Progenitor cell of endocrine pancreas (in vitro differentiated cells): ENCODE measurements around the gene RDH14. TPM values are rescaled to one million over a fixed set of nuclear protein-coding genes. Genes with fewer than 3 reads are reported as not detected.

Experiments used
- DNase-seq: peaks from one replicate; pipeline ENCODE4 v3.0.0; 2021; ENCODE audit warnings: low spot score; ENCODE audit not compliant: unreplicated experiment
- H3K27ac Mint-ChIP-seq: 2 replicates; pipeline ENCODE4 v1.8.0; 2021; ENCODE audit warnings: mild to moderate bottlenecking, moderate library complexity, mixed read lengths
- H3K27me3 Mint-ChIP-seq: 2 replicates; pipeline ENCODE4 v1.8.0; 2021; ENCODE audit warnings: mixed read lengths
- H3K36me3 Mint-ChIP-seq: 2 replicates; pipeline ENCODE4 v1.8.0; 2022; ENCODE audit warnings: mixed read lengths; ENCODE audit not compliant: insufficient read depth
- H3K4me1 Mint-ChIP-seq: 2 replicates; pipeline ENCODE4 v1.8.0; 2021; ENCODE audit warnings: low read depth, mixed read lengths
- H3K4me3 Mint-ChIP-seq: 2 replicates; pipeline ENCODE4 v1.8.0; 2021; ENCODE audit warnings: low read depth, mild to moderate bottlenecking, moderate library complexity, mixed read lengths
- H3K9me3 Mint-ChIP-seq: 2 replicates; pipeline ENCODE4 v1.8.0; 2021; ENCODE audit warnings: low read depth, mixed read lengths
- CTCF ChIP-seq: fragments of 200-600 bp; sonication (generic); IDR thresholded peaks from one replicate; pipeline ENCODE4 v1.5.0; 2021; ENCODE audit warnings: antibody characterized with exemption, mild to moderate bottlenecking; ENCODE audit not compliant: unreplicated experiment
- total RNA-seq: library from RNA; stranded (reverse); gene quantifications from 2 replicates; pipeline ENCODE4 v1.2.1, GENCODE V29; 2021

Gene RDH14
- total RNA-seq, 1 donor from 2014 or later = 25.5 TPM

GRCh38 chr2:18549083-18549482, 11.4 kb downstream of the RDH14 start:
- Mint-ChIP-seq H3K4me1 (peaks cover 20% of the 10 kb centered on the region), H3K9me3 (no peaks in the 10 kb centered on the region), H3K4me3 (no peak overlapping the region), H3K36me3 (peaks cover 3% of the 10 kb centered on the region), H3K27me3 (no peaks in the 10 kb centered on the region), H3K27ac (no peak overlapping the region)
- TF ChIP-seq CTCF = no peak
- DNase-seq = no peak

DNA sequence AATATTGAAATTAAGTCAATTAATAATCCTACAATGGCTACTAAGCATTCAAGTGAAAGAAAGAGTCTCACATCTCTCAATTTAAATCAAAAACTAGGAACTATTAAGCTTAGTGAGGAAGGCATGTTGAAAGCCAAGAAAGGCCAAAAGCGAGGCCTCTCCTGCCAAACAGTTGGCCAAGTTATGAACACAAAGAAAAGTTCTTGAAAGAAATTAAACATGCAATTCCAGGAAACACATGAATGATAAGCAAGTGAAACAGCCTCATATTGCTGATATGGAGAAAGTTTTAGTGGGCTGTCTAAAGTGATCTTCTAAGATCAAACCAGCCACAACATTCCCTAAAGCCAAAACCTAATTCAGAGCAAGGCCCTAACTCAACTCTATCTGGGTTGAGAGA, 11.8 kb downstream of the RDH14 start:
- Mint-ChIP-seq H3K27ac (no peak overlapping the region), H3K36me3 (peaks cover under 1% of the 10 kb centered on the region), H3K4me3 (no peak overlapping the region), H3K27me3 (no peaks in the 10 kb centered on the region), H3K4me1 (peaks cover 20% of the 10 kb centered on the region), H3K9me3 (no peaks in the 10 kb centered on the region)
- TF ChIP-seq CTCF = no peak
- DNase-seq = no peak

- H3K4me1 Mint-ChIP-seq = peaks cover 14% of the 10 kb centered on the region
- H3K36me3 Mint-ChIP-seq = no peaks in the 10 kb centered on the region
- H3K4me3 Mint-ChIP-seq = no peak overlapping the region
- no peak for DNase-seq
- H3K27me3 Mint-ChIP-seq = no peaks in the 10 kb centered on the region
- TF ChIP-seq CTCF = no peak
- H3K9me3 Mint-ChIP-seq = no peaks in the 10 kb centered on the region
- no peak overlapping the region for H3K27ac Mint-ChIP-seq
Observed at GRCh38 chr2:18546567-18546966, 13.9 kb downstream of the RDH14 start.

- Mint-ChIP-seq H3K27ac (no peak overlapping the region), H3K27me3 (no peaks in the 10 kb centered on the region), H3K36me3 (no peaks in the 10 kb centered on the region), H3K4me1 (peaks cover 7% of the 10 kb centered on the region), H3K9me3 (no peaks in the 10 kb centered on the region), H3K4me3 (no peak overlapping the region)
- DNase-seq = no peak
- no peak for TF ChIP-seq CTCF
Observed at GRCh38 chr2:18545384-18545783, 15.1 kb downstream of the RDH14 start.

GRCh38 chr2:18544171-18544570, 16.3 kb downstream of the RDH14 start:
- Mint-ChIP-seq H3K36me3 (no peaks in the 10 kb centered on the region), H3K9me3 (no peaks in the 10 kb centered on the region), H3K27ac (no peak overlapping the region), H3K27me3 (no peaks in the 10 kb centered on the region), H3K4me3 (no peak overlapping the region), H3K4me1 (peaks cover 6% of the 10 kb centered on the region)
- no peak for TF ChIP-seq CTCF
- no peak for DNase-seq
